Endothelial cell of umbilical vein (primary cell): Measurements from ENCODE around the gene PTGER2. TPM values are rescaled to one million over a fixed set of nuclear protein-coding genes. Genes with fewer than 3 reads are reported as not detected.

ENCODE experiments used
- BruUV-seq: library from RNA; stranded (reverse); fragments of 400-500 nt; replicated peaks from 2 replicates; lab custom pipeline; 2021; lab: Mats Ljungman, UMichigan
- CTCF ChIA-PET: fragments of 300-600, 350-600 bp; sonication (Branson Sonifier 250); formaldehyde crosslinking; loops from one replicate; lab custom pipeline; 2021; ENCODE audit warnings: antibody characterized with exemption, inconsistent platforms; lab: Charles Lee
- POLR2A ChIA-PET: fragments of 300-600, 350-600 bp; sonication (Branson Sonifier 250); formaldehyde crosslinking; loops from one replicate; lab custom pipeline; 2021; ENCODE audit warnings: antibody characterized with exemption, inconsistent platforms; lab: Charles Lee
- DNase-seq: peaks from one replicate; pipeline ENCODE4 v3.0.0-alpha.2; 2011; ENCODE audit warnings: low read depth, low spot score
- FAIRE-seq: peaks from 2 replicates; lab custom pipeline; 2011; peaks lifted over from hg19 to GRCh38; lab: Jason Lieb, UNC
- H2AFZ ChIP-seq: 2 replicates; pipeline ENCODE4 v1.6.0; 2012; ENCODE audit warnings: low read depth, low read length, control low read depth, inconsistent platforms
- H3K27ac ChIP-seq: 2 replicates; pipeline ENCODE4 v1.5.1; 2011; ENCODE audit warnings: low read depth, mild to moderate bottlenecking, control low read depth, low read length, moderate library complexity; ENCODE audit not compliant: insufficient read depth
- H3K27me3 ChIP-seq, 2 experiments: 2 replicates each; pipeline versions ENCODE4 v1.6.0 to v1.6.1; 2011; ENCODE audit warnings: low read length in 2 of 2, mixed read lengths in 1 of 2; ENCODE audit not compliant: control insufficient read depth in 2 of 2, insufficient read depth in 2 of 2
- H3K36me3 ChIP-seq, 2 experiments: 2 replicates in 1 of 2; 3 replicates in 1 of 2; pipeline ENCODE4 v1.5.1; 2011; ENCODE audit warnings: low read length in 2 of 2, mild to moderate bottlenecking in 1 of 2, moderate library complexity in 1 of 2; ENCODE audit not compliant: control insufficient read depth in 2 of 2, insufficient read depth in 2 of 2; ENCODE audit errors: extremely low read depth in 1 of 2
- H3K4me1 ChIP-seq: 3 replicates; pipeline ENCODE4 v1.5.1; 2011; ENCODE audit warnings: mild to moderate bottlenecking, low read length; ENCODE audit not compliant: control insufficient read depth, insufficient read depth; ENCODE audit errors: extremely low read depth
- H3K4me2 ChIP-seq: 2 replicates; pipeline ENCODE4 v1.6.1; 2011; ENCODE audit warnings: low read length, control low read depth, mixed read lengths; ENCODE audit not compliant: insufficient read depth
- H3K4me3 ChIP-seq, 3 experiments: fragments of 200-600 bp in 1 of 3; sonication (generic), shearing (Covaris generic) in 1 of 3; replicated peaks in 1 of 3; 2 replicates each; pipeline ENCODE4 v1.5.1; 2011 to 2016; ENCODE audit warnings: control low read depth in 3 of 3, low read length in 3 of 3, mild to moderate bottlenecking in 2 of 3, inconsistent platforms in 1 of 3, low read depth in 1 of 3, moderate library complexity in 1 of 3; ENCODE audit not compliant: insufficient read depth in 1 of 3
- H3K79me2 ChIP-seq: 2 replicates; pipeline ENCODE4 v1.6.0; 2012; ENCODE audit warnings: low read length, inconsistent platforms; ENCODE audit not compliant: control insufficient read depth, insufficient read depth
- H3K9ac ChIP-seq: replicated peaks from 2 replicates; pipeline ENCODE3; 2011; ENCODE audit warnings: low read length, control low read depth; ENCODE audit not compliant: insufficient read depth; ENCODE audit errors: extremely low read depth
- H3K9me1 ChIP-seq: replicated peaks from 3 replicates; pipeline ENCODE4 v1.6.0; 2011; ENCODE audit warnings: mild to moderate bottlenecking, low read length; ENCODE audit not compliant: control insufficient read depth, insufficient read depth; ENCODE audit errors: extremely low read depth
- H3K9me3 ChIP-seq: replicated peaks from 2 replicates; pipeline ENCODE4 v1.5.1; 2012; ENCODE audit warnings: low read length, inconsistent platforms; ENCODE audit not compliant: control insufficient read depth, insufficient read depth
- H4K20me1 ChIP-seq: replicated peaks from 2 replicates; pipeline ENCODE3; 2011; ENCODE audit warnings: mild to moderate bottlenecking, low read length; ENCODE audit not compliant: control insufficient read depth, insufficient read depth; ENCODE audit errors: extremely low read depth
- EZH2 ChIP-seq: IDR thresholded peaks from 2 replicates; pipeline ENCODE4 v1.6.1; 2012; ENCODE audit warnings: borderline replicate concordance, low read depth, mild to moderate bottlenecking, moderate library complexity, low read length, inconsistent platforms; ENCODE audit not compliant: severe bottlenecking
- FOS ChIP-seq: IDR thresholded peaks from 2 replicates; pipeline ENCODE4 v1.6.1; 2011; ENCODE audit warnings: mild to moderate bottlenecking, low read length, moderate library complexity, borderline replicate concordance; ENCODE audit not compliant: insufficient read depth
- GATA2 ChIP-seq: IDR thresholded peaks from 2 replicates; pipeline ENCODE4 v1.7.0; 2011; ENCODE audit warnings: low read depth, mild to moderate bottlenecking, moderate library complexity, mixed read lengths, low read length; ENCODE audit not compliant: insufficient read length, insufficient read depth
- JUN ChIP-seq: IDR thresholded peaks from 2 replicates; pipeline ENCODE4 v1.6.1; 2011; ENCODE audit warnings: borderline replicate concordance, low read depth; ENCODE audit not compliant: insufficient read length, insufficient read depth
- MYC ChIP-seq: IDR thresholded peaks from one replicate; pipeline ENCODE4 v1.6.1; 2011; ENCODE audit warnings: mild to moderate bottlenecking, low read depth, low read length
- POLR2A ChIP-seq: IDR thresholded peaks from 2 replicates; pipeline ENCODE4 v1.6.1; 2012; ENCODE audit warnings: low read depth, mild to moderate bottlenecking, control low read depth, low read length
- POLR2AphosphoS5 ChIP-seq: IDR thresholded peaks from 2 replicates; pipeline ENCODE4 v1.6.1; 2012; ENCODE audit warnings: low read depth, mild to moderate bottlenecking, control low read depth, low read length, moderate library complexity; ENCODE audit not compliant: insufficient read depth
- dilution Hi-C: fragments of 300-500 bp; cut with MboI; formaldehyde crosslinking; loops from one replicate; pipeline ENCODE4 v1.15.0; 2019; ENCODE audit warnings: low sequenced_read_pairs; ENCODE audit not compliant: extremely low pct_ligation_motif_present
- intact Hi-C: fragments of 100-400 bp; cut with micrococcal nuclease; formaldehyde crosslinking; loops from one replicate; pipeline ENCODE4 v1.10.0; 2022
- polyA plus RNA-seq, 4 experiments: library from polyadenylated mRNA; depleted of rRNA in 3 of 4; stranded (reverse) in 3 of 4; unstranded in 1 of 4; fragments of >200 nt; gene quantifications; 2 replicates each; pipeline versions ENCODE4 v1.2.1 to v1.2.3, GENCODE V29; 2011 to 2012; ENCODE audit warnings: missing spikeins in 1 of 4
- total RNA-seq: library from RNA; stranded (reverse); gene quantifications from 2 replicates; pipeline ENCODE4 v1.2.3, GENCODE V29; 2021
- TF ChIP-seq, protein P1 (sequence below), 2 donors: IDR thresholded peaks; 1 replicate in 1 of 2; 2 replicates in 1 of 2; pipeline ENCODE4 v1.5.1; 2011; ENCODE audit warnings: low read length in 2 of 2, mild to moderate bottlenecking in 2 of 2, moderate library complexity in 2 of 2, control low read depth in 1 of 2, inconsistent platforms in 1 of 2, low read depth in 1 of 2; ENCODE audit not compliant: insufficient read depth in 1 of 2; ENCODE audit errors: extremely low read depth in 1 of 2
- TF ChIP-seq, protein P2 (sequence below): IDR thresholded peaks from 2 replicates; pipeline ENCODE4 v1.6.1; 2011; ENCODE audit not compliant: insufficient read depth, insufficient read length

The PTGER2 gene
- total and polyA plus RNA-seq, 2 donors (not counting 3 experiments of a cell fraction or from before 2014, with no cell fraction given): not detected

DNA sequence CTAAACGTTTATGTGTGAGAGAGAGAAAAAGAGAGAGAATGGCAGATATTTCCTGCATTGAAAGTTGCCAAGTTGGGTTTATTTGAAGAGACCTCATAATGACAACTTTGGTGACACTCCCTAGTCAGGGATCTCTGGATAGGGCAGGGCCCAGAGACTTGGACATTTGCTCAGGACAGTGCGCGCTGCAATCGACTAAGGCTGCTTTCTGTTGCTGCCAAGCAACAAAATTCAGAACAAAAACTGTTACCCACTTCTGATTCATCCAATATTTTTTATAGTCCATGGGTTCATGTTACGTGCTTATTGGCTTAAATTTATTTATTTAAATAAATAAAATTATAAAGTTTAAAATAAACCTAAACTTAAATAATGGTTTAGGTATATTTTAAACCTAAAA is 34.2 kb downstream of the PTGER2 start:
- Histone ChIP-seq H2AFZ (no peak overlapping the region), H3K9me3 (no peaks in the 10 kb centered on the region), H3K9me1 (no peaks in the 10 kb centered on the region), H3K4me1 (no peaks in the 10 kb centered on the region), H3K4me3 (no peak overlapping the region), H3K4me2 (no peak overlapping the region), H3K27me3 (peaks cover 16 to 29% of the 10 kb centered on the region in 2 experiments), H3K27ac (no peak overlapping the region), H3K9ac (no peak overlapping the region), H3K36me3 (no peaks in the 10 kb centered on the region), H4K20me1 (no peaks in the 10 kb centered on the region), H3K79me2 (no peaks in the 10 kb centered on the region)
- CTCF ChIA-PET: interaction anchor here (1.3 kb wide), 1 partner anchor 11 kb away, joined by 3 read pairs; no protein-coding TSS in a partner anchor
- POLR2A ChIA-PET: no interaction called here
- no peak for FAIRE-seq
- no peak for TF ChIP-seq GATA2
- TF ChIP-seq, protein P1, sequence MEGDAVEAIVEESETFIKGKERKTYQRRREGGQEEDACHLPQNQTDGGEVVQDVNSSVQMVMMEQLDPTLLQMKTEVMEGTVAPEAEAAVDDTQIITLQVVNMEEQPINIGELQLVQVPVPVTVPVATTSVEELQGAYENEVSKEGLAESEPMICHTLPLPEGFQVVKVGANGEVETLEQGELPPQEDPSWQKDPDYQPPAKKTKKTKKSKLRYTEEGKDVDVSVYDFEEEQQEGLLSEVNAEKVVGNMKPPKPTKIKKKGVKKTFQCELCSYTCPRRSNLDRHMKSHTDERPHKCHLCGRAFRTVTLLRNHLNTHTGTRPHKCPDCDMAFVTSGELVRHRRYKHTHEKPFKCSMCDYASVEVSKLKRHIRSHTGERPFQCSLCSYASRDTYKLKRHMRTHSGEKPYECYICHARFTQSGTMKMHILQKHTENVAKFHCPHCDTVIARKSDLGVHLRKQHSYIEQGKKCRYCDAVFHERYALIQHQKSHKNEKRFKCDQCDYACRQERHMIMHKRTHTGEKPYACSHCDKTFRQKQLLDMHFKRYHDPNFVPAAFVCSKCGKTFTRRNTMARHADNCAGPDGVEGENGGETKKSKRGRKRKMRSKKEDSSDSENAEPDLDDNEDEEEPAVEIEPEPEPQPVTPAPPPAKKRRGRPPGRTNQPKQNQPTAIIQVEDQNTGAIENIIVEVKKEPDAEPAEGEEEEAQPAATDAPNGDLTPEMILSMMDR (IDR thresholded peaks at IDR 0.05; ENCODE audit: extremely low read depth in 1 of 2, insufficient read depth in 1 of 2, low read depth in 1 of 2, low read length in 2 of 2): no peak
- TF ChIP-seq MYC: no peak
- no peak for TF ChIP-seq JUN
- TF ChIP-seq POLR2AphosphoS5: no peak
- no peak for TF ChIP-seq FOS
- BruUV-seq: no TSS peak
- dilution Hi-C loops: no loop called here
- no peak for DNase-seq
- intact Hi-C loops: no loop called here

DNA sequence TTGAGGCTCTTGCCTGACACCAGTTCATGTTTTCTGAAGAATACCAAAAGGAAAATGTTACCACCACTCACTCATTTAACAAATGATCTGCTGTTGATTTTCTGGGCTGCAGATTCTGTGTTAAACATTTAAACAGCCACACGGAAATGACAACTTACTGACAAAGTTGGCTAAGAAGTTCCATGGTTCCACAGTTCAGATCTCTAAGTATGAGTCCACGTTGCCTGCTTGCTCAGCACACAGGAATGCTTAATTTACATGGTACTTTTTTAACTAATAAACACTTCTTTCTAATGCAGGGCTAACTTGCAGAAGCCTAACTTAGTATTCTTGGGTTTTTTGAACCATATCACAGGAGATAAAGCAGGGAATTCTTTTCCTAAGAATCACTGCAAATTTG is 34.7 kb downstream of the PTGER2 start:
- H2AFZ ChIP-seq: no peak overlapping the region
- H3K4me3 ChIP-seq: no peak overlapping the region
- no TSS peak for BruUV-seq
- no peaks in the 10 kb centered on the region for H3K9me1 ChIP-seq
- H3K4me2 ChIP-seq: no peak overlapping the region
- ChIA-PET POLR2A (no interaction called here), CTCF (no interaction called here)
- DNase-seq: no peak
- no peaks in the 10 kb centered on the region for H3K79me2 ChIP-seq
- FAIRE-seq: no peak
- H4K20me1 ChIP-seq: no peaks in the 10 kb centered on the region
- no peaks in the 10 kb centered on the region for H3K9me3 ChIP-seq
- no peaks in the 10 kb centered on the region for H3K4me1 ChIP-seq
- dilution Hi-C loops (no loop called here), intact Hi-C loops (no loop called here)
- peaks cover 16 to 31% of the 10 kb centered on the region in 2 experiments for H3K27me3 ChIP-seq
- H3K36me3 ChIP-seq: no peaks in the 10 kb centered on the region
- no peak overlapping the region for H3K9ac ChIP-seq
- no peak for TF ChIP-seq MYC
- no peak for TF ChIP-seq POLR2A
- no peak for TF ChIP-seq POLR2AphosphoS5
- TF ChIP-seq FOS: no peak
- TF ChIP-seq EZH2: no peak
- TF ChIP-seq, protein P2, sequence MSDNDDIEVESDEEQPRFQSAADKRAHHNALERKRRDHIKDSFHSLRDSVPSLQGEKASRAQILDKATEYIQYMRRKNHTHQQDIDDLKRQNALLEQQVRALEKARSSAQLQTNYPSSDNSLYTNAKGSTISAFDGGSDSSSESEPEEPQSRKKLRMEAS: no peak
- TF ChIP-seq GATA2: no peak
- TF ChIP-seq, protein P1 (IDR thresholded peaks at IDR 0.05; ENCODE audit: extremely low read depth in 1 of 2, insufficient read depth in 1 of 2, low read depth in 1 of 2, low read length in 2 of 2): no peak
- no peak for TF ChIP-seq JUN
- H3K27ac ChIP-seq: no peak overlapping the region
